Adrenal gland (tissue), 5 donors: ENCODE results near the gene PTK6.

Source experiments
- CTCF ChIP-seq, 6 experiments: fragments of 450-650 bp in 4 of 6; fragments of 200-600 bp in 2 of 6; sonication (generic) in 1 of 6; IDR thresholded peaks; 1 replicate in 5 of 6; 2 replicates in 1 of 6; pipeline versions ENCODE4 v1.5.1 to v1.8.0; 2016 to 2021; ENCODE audit warnings: antibody characterized with exemption in 6 of 6, mild to moderate bottlenecking in 2 of 6, moderate library complexity in 1 of 6
- POLR2A ChIP-seq, 2 donors: fragments of 450-650 bp; IDR thresholded peaks; one replicate each; pipeline ENCODE4 v1.6.1; 2017; ENCODE audit warnings: antibody characterized with exemption in 2 of 2, mild to moderate bottlenecking in 2 of 2, moderate library complexity in 1 of 2
- donor health status: DM: no; HTN: no; CAD: no.

GRCh38 chr20:63560333-63560805 is 23.2 kb upstream of the PTK6 start:
- no peak for TF ChIP-seq CTCF (IDR thresholded peaks at IDR 0.05)
- no peak for TF ChIP-seq POLR2A (IDR thresholded peaks at IDR 0.05)
